HG03064 (cell line): ENCODE results near the gene EIF4EBP3.
"Not testable (repeated sequence)": the region's sequence is repeated elsewhere in the genome, so short reads cannot be mapped to it uniquely, and the experiment has no call there.

Source experiments
- ATAC-seq: cut with Tn5 transposase; IDR thresholded peaks from one replicate; pipeline ENCODE4 v1.9.1; 2021; ENCODE audit warnings: low read depth; ENCODE audit not compliant: unreplicated experiment

The EIF4EBP3 gene

GRCh38 chr5:140574165-140574564, 26.7 kb downstream of the EIF4EBP3 start:
- no peak for ATAC-seq

- ATAC-seq = no peak
Observed at GRCh38 chr5:140575309-140575708, 27.8 kb downstream of the EIF4EBP3 start.

DNA sequence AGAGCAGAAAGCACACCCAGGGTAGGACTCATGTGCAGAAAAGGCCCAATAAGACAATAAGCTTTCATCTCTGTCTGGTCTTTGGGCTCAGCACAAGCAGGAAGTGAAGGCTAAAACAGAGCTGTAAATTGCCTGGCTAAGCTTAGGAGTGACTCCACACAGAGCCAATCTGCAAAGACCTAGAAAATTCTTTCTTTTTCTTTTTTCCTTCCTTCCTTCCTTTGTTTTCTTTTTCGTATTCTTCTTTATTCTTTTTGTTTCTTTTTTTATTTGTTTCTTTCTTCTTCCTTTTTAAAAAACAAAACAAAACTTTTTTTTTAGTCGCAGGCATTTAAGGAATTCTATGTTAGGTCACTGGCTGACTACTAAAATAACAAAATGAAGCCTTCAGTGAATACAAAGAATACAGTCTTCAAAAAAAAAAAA, 29.3 kb downstream of the EIF4EBP3 start:
- no peak for ATAC-seq

DNA sequence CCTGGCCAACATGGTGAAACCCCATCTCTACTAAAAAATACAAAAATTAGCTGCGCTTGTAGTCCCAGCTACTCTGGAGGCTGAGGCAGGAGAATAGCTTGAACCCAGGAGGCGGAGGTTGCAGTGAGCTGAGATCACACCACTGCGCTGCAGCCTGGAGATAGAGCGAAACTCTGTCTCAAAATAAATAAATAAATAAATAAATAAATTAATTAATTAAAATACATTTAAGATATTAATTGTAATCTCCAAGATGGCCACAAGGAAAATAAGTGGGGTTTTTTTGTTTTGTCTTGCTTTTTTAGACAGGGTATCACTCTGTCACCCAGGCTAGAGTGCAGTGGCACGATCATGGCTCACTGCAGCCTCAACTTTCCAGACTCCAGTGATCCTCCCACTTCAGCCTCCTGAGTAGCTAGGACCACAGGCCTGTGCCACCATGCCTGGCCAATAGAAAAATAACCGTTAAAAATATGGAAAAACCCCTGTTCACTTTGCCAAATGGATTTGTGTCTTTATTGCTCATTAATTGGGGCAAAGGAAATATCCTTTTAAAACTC, 31.8 kb downstream of the EIF4EBP3 start:
- ATAC-seq = not testable (repeated sequence)

DNA sequence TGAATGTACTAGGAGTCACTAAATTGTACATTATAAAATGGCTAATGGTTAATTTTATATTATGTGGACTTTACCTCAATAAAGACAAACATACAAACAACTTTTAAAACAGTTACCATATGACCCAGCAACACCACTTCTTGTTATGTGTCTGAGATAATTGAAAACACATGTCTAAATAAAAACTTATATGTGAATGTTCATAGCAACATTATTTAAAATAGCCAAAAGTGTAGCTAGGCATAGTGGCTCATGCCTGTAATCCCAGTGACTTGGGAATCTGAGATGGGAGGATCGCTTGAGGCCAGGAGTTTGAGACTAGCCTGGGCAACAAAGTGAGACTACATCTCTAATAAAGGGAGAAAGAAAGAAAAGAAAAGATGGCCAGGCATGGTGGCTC, 40.0 kb downstream of the EIF4EBP3 start:
- no peak for ATAC-seq

- ATAC-seq = no peak
Observed at GRCh38 chr5:140588311-140589070, 41.0 kb downstream of the EIF4EBP3 start.

GRCh38 chr5:140590861-140591260, 43.4 kb downstream of the EIF4EBP3 start:
- ATAC-seq = no peak

DNA sequence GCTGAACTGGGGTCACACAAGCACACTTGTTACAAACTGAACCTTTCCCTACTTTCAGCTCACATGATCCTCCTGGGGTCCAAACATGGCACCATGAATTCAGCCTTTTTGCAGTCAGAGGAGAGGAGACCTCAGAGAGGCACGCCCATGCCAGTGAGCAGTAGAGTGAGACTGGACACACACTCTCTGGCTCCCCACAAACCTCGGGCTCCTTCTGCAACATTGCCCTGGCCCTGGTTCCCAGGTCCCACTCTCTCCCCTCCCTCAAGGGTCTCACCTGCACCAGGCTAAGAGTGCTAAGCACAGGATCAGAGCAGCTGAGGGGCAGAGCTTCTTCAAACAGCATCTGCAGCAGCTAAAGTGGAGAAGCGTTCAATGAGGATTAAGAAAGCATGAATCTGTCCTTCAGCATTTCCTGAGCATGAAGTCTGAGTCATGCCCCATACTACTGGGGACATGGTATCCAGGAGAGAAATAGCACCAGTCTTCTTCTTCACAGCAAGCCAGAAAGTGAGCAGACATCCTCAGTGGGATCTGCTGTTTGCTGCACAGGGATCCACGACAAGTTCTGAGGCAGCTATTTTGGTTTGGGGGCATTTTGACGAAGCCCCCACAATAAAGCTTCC, 44.4 kb downstream of the EIF4EBP3 start:
- no peak for ATAC-seq

DNA sequence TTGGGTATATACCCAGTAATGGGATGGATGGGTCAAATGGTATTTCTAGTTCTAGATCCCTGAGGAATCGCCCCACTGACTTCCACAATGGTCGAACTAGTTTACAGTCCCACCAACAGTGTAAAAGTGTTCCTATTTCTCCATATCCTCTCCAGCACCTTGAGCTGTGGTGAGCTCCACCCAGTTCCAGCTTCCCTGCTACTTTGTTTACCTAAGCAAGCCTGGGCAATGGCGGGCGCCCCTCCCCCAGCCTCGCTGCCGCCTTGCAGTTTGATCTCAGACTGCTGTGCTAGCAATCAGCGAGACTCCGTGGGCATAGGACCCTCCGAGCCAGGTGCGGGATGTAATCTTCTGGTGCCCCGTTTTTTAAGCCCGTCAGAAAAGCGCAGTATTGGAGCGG, 45.6 kb downstream of the EIF4EBP3 start:
- ATAC-seq = not testable (repeated sequence)

DNA sequence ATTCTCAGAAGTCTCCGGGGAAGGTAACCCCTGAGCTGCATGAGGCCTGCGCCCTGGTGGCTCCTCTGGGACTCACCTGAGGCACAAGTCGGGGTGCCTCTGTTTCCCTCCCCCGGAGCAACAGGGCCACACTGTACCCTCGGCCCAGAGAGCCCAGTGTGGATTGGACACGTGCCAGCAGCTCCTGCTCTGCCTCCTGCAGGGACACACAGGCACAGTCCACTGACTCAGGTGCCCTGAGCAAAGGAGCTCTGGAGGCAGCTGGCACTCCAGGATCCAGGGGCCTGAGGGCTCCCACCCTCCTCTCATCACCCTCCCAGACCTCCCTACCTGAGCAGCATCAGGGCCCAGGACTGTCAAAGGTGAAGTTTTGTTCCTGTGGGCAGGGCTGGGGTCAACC, 46.7 kb downstream of the EIF4EBP3 start:
- no peak for ATAC-seq

DNA sequence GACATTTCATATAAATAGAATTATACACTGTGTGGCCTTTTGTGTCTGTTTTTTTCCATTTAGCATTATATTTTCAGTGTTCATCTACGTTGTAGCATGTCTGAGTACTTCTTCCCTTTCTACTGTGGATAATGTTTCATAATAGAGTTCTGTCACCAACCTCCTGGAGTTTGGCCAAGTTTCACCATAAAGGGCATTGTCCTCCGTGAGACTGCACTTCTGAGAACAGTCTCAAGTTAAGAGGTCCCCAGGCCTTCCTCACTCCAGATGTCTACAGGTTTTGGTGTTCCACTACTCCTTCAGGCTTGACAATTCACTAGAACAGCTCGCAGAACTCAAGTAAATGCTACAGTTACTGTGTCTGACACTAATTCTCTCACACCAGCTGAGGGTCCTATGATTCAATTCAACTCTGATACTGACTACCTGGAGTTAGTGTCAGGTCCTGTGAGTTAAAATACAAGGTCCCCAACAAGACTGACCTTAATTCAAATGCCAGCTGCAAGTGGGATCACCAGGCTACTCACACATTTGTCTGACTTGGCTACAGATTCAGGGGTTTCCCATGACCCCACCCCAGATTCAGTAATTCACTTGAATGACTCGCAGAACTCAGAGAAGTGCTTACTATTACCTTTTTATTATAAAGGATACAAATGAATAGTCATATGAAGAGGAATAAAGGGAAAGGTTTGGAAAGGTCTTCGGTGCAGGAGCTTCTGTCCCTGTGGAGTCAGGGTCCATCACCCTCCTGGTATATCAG, 48.3 kb downstream of the EIF4EBP3 start:
- ATAC-seq = no peak

DNA sequence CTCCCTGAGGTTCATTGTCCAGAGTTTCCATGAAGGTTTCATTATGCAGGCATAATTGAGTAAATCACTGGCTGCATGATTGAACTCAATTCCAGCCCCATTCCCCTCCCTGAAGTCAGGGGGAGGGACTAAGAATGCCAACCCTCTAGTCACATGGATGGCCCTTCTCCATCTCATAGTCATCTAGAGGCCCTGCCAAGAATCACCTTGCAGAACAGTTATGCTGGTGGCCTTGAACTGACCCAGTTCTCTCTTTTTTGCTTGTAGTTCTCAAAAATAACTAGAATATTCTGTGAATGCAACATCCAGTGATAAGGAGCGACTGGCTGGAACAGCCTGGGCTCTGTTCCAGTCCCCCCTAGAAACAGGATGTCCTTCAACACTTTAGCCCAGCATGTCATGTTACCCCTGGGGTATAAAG, 48.9 kb downstream of the EIF4EBP3 start:
- ATAC-seq = no peak

- no peak for ATAC-seq
Observed at GRCh38 chr5:140598836-140599235, 51.4 kb downstream of the EIF4EBP3 start.
